ENCODE measurements around the gene KLF16. TPM values are rescaled to one million over a fixed set of nuclear protein-coding genes. Genes with fewer than 3 reads are reported as not detected.

KLF16 gene
- total and polyA plus RNA-seq, 9 of the 15 experiments (the other 6 are each of a cell fraction or from before 2014, with no cell fraction given), result 0.04 to 60.4 (median 6.8) TPM

DNA sequence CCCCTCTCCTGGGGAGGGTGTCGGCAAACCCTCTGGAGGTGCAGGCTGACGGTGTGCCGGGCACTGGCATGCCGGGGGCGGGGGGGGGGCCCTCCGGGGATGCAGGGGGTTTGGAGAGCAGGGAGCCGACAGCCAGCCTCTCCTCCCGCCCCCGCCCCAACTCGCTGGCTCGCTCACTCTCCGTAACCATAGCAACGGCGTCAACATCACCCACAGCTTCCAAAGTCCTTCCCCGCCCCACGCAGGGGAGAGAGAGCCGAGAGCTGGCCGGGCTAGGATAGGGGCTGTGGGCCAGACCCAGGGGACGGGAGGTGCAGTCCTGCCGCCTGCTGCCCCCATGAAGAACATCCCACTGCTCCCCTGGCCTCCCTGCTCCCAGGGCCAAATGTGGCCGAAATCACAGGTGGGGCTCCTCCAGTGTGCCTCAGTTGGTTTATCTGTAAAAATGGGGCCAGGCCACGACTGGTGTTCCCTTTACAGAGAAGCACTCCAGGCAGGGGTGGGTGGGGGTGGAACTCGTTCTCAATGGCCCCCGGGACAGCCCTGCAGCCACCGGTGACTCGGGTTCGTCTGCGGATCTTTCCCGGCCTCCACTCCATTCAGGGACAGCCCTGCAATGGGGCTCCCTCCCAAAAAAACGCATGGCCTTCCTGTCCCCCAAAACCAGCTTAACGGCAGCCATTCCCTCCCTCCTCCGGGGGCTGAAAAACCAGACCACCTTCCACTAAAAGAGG, 3.2 kb downstream of the KLF16 start (continued):
- TF ChIP-seq SAFB (IDR thresholded peaks at IDR 0.05; ENCODE audit: borderline replicate concordance, low read depth, low read length), result no peak
- peak; percentile 23; the same call in 1 of the 2 replicates for TF ChIP-seq ZBTB7A (IDR thresholded peaks at IDR 0.05; ENCODE audit: borderline replicate concordance, control insufficient read depth, low read depth, low read length)
- TF ChIP-seq ZKSCAN3 (CRISPR knock-in tag; IDR thresholded peaks at IDR 0.05), result no peak
- peak; percentile 49 for TF ChIP-seq MXI1 (IDR thresholded peaks at IDR 0.05; ENCODE audit: low read depth, low read length)
- TF ChIP-seq CTCF (IDR thresholded peaks at IDR 0.05 in 2 of 3, conservative IDR thresholded peaks at IDR 0.05 in 1 of 3; ENCODE audit: insufficient read depth in 2 of 3, low read depth in 1 of 3, low read length in 3 of 3), result 0 out of 6 replicates have a peak, but pooled peaks of 1 of the 3 experiments have one; percentile 10
- peak; percentile 27; the same call in 1 of the 2 replicates for TF ChIP-seq CTBP1 (IDR thresholded peaks at IDR 0.05; ENCODE audit: borderline replicate concordance)
- 0 out of 2 replicates have a peak, but pooled peaks have one; percentile 1 for TF ChIP-seq CBFA2T2 (conservative IDR thresholded peaks at IDR 0.05)
- TF ChIP-seq, protein P1, sequence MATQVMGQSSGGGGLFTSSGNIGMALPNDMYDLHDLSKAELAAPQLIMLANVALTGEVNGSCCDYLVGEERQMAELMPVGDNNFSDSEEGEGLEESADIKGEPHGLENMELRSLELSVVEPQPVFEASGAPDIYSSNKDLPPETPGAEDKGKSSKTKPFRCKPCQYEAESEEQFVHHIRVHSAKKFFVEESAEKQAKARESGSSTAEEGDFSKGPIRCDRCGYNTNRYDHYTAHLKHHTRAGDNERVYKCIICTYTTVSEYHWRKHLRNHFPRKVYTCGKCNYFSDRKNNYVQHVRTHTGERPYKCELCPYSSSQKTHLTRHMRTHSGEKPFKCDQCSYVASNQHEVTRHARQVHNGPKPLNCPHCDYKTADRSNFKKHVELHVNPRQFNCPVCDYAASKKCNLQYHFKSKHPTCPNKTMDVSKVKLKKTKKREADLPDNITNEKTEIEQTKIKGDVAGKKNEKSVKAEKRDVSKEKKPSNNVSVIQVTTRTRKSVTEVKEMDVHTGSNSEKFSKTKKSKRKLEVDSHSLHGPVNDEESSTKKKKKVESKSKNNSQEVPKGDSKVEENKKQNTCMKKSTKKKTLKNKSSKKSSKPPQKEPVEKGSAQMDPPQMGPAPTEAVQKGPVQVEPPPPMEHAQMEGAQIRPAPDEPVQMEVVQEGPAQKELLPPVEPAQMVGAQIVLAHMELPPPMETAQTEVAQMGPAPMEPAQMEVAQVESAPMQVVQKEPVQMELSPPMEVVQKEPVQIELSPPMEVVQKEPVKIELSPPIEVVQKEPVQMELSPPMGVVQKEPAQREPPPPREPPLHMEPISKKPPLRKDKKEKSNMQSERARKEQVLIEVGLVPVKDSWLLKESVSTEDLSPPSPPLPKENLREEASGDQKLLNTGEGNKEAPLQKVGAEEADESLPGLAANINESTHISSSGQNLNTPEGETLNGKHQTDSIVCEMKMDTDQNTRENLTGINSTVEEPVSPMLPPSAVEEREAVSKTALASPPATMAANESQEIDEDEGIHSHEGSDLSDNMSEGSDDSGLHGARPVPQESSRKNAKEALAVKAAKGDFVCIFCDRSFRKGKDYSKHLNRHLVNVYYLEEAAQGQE (IDR thresholded peaks at IDR 0.05; ENCODE audit: borderline replicate concordance), result no peak
- TF ChIP-seq, protein P1 (CRISPR knock-in tag; IDR thresholded peaks at IDR 0.05; ENCODE audit: low read depth), result no peak
- peak in 1 of 2 experiments; percentile 56; a peak in 1 of 4 replicates for TF ChIP-seq RCOR1 (IDR thresholded peaks at IDR 0.05; ENCODE audit: borderline replicate concordance in 1 of 2, low read depth in 2 of 2, low read length in 2 of 2)
- peak; percentile 17; the same call in 1 of the 2 replicates for TF ChIP-seq RBFOX2 (IDR thresholded peaks at IDR 0.05; ENCODE audit: low read depth, low read length)
- no peak for TF ChIP-seq GTF2E2 (tag; IDR thresholded peaks at IDR 0.05)
- no peak for TF ChIP-seq GABPA (tag; conservative IDR thresholded peaks at IDR 0.05; ENCODE audit: low read depth)
- no peak for TF ChIP-seq CREB1 (IDR thresholded peaks at IDR 0.05)
- TF ChIP-seq CREB1 (CRISPR knock-in tag; IDR thresholded peaks at IDR 0.05), result no peak
- peak; percentile 99 for TF ChIP-seq RFX1 (IDR thresholded peaks at IDR 0.05)
- TF ChIP-seq ARNT (IDR thresholded peaks at IDR 0.05), result no peak
- no peak for TF ChIP-seq SNIP1 (IDR thresholded peaks at IDR 0.05; ENCODE audit: low read depth)
- TF ChIP-seq SMAD1 (IDR thresholded peaks at IDR 0.05; ENCODE audit: low read depth, low read length, partially characterized antibody), result peak; percentile 22
- no peak for TF ChIP-seq KLF10 (CRISPR knock-in tag; IDR thresholded peaks at IDR 0.05)
